NCI-H345 treated with DMSO at 0.1 percent for 48 hours (cell line): Measurements from ENCODE around the gene TAMALIN.

Experiments
- DNase-seq: peaks from one replicate; lab custom pipeline; 2025; ENCODE audit not compliant: unreplicated experiment; lab: John Stamatoyannopoulos, UW

Gene TAMALIN

GRCh38 chr12:52011602-52012214 lies 5.0 kb downstream of the TAMALIN start:
- DNase-seq = no peak

- DNase-seq = no peak
Observed at GRCh38 chr12:52013626-52014310, 7.0 kb downstream of the TAMALIN start.

GRCh38 chr12:52014567-52015530 lies 8.1 kb downstream of the TAMALIN start:
- no peak for DNase-seq

- DNase-seq = no peak
Observed at GRCh38 chr12:52015532-52016041, 8.8 kb downstream of the TAMALIN start.

- DNase-seq = peak; percentile 68
Observed at GRCh38 chr12:52018433-52019112, 11.8 kb downstream of the TAMALIN start.

- peak; percentile 60 for DNase-seq
Observed at GRCh38 chr12:52019113-52019770, 12.5 kb downstream of the TAMALIN start.

- DNase-seq = peak; percentile 44
Observed at GRCh38 chr12:52020539-52021336, 14.0 kb downstream of the TAMALIN start.

- DNase-seq = no peak
Observed at GRCh38 chr12:52022841-52023181, 16.1 kb downstream of the TAMALIN start.

GRCh38 chr12:52023182-52023975 lies 16.6 kb downstream of the TAMALIN start:
- DNase-seq = peak; percentile 66

- DNase-seq = no peak
Observed at GRCh38 chr12:52023976-52024688, 17.4 kb downstream of the TAMALIN start.

GRCh38 chr12:52024845-52025230 lies 18.1 kb downstream of the TAMALIN start:
- DNase-seq = no peak

- no peak for DNase-seq
Observed at GRCh38 chr12:52026263-52026662, 19.5 kb downstream of the TAMALIN start.

GRCh38 chr12:52027085-52027843 lies 20.5 kb downstream of the TAMALIN start:
- no peak for DNase-seq

GRCh38 chr12:52029685-52030084 lies 22.9 kb downstream of the TAMALIN start:
- peak; percentile 76 for DNase-seq

- DNase-seq = peak; percentile 19
Observed at GRCh38 chr12:52032446-52032803, 25.7 kb downstream of the TAMALIN start.

- peak; percentile 87 for DNase-seq
Observed at GRCh38 chr12:52032804-52033445, 26.2 kb downstream of the TAMALIN start.
